ENCODE data around the gene CYTH1. TPM values are rescaled to one million over a fixed set of nuclear protein-coding genes. Genes with fewer than 3 reads are reported as not detected.

The CYTH1 gene
- polyA plus RNA-seq, 1 experiment = 13.7 TPM

DNA sequence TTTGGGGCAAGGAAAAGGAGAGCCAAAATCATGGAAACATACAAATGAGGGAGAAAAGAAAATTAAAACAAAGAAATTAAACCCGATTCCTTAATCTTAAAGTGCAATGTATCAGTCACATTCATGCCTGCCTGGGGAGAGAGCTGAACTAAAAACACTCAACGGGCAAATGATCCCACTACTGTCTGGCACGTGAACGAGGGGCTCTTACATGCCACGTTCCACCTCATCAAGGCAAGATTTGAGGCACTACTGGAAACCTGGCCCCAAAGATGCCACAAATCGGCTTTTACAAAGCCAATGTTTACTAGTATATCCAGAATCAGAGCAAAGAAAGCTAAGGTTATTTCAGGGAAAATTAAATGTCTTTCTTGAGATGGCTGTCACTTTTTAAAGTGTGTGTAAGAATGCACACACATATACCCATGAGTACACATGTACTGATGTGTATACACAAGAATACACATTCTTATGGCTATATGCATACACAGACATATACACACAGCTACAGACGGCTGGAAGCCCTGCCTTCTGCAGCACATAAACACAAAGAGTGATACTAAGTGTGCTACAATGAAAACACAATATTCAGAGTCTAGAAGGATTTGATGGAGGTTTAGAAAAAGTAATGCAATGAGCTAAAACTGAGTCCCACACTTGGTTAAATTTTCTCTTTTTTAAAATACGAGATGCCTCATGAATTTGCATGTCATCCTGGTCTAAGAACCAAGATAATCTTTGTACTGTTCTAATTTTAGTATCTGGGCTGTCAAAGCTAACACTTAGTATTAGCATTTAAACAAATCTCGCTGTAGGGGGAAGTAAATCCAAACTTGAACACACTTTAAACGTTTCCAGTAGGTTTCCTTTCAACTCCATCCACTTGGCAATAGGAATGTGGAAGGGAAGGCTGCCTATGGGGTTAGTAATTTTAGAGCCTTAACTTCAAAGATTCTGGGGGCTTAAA is 85.8 kb downstream of the CYTH1 start:
- Histone ChIP-seq H3K27ac (ENCODE audit: low read depth, low read length) (no peak overlapping the region), H3K27me3 (ENCODE audit: control insufficient read depth, insufficient read depth, low read length) (no peaks in the 10 kb centered on the region), H3K9me3 (ENCODE audit: control insufficient read depth, insufficient read depth, low read length) (no peaks in the 10 kb centered on the region; the same call in 1 of the 2 replicates), H3K4me3 (ENCODE audit: low read depth, low read length) (no peak overlapping the region)
- ChIA-PET POLR2A (no interaction called here), CTCF (no interaction called here)
- TF ChIP-seq, protein P1, sequence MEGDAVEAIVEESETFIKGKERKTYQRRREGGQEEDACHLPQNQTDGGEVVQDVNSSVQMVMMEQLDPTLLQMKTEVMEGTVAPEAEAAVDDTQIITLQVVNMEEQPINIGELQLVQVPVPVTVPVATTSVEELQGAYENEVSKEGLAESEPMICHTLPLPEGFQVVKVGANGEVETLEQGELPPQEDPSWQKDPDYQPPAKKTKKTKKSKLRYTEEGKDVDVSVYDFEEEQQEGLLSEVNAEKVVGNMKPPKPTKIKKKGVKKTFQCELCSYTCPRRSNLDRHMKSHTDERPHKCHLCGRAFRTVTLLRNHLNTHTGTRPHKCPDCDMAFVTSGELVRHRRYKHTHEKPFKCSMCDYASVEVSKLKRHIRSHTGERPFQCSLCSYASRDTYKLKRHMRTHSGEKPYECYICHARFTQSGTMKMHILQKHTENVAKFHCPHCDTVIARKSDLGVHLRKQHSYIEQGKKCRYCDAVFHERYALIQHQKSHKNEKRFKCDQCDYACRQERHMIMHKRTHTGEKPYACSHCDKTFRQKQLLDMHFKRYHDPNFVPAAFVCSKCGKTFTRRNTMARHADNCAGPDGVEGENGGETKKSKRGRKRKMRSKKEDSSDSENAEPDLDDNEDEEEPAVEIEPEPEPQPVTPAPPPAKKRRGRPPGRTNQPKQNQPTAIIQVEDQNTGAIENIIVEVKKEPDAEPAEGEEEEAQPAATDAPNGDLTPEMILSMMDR (IDR thresholded peaks at IDR 0.05; ENCODE audit: low read depth, low read length) = no peak
- DNase-seq (ENCODE audit: low read depth, low spot score) = no peak

GRCh38 chr17:78694805-78695531 is 87.1 kb downstream of the CYTH1 start:
- CTCF ChIA-PET = no interaction called here
- Histone ChIP-seq H3K27ac (ENCODE audit: low read depth, low read length) (no peak overlapping the region), H3K27me3 (ENCODE audit: control insufficient read depth, insufficient read depth, low read length) (no peaks in the 10 kb centered on the region), H3K9me3 (ENCODE audit: control insufficient read depth, insufficient read depth, low read length) (no peaks in the 10 kb centered on the region; the same call in 1 of the 2 replicates), H3K4me3 (ENCODE audit: low read depth, low read length) (no peak overlapping the region)
- POLR2A ChIA-PET = no interaction called here
- TF ChIP-seq, protein P1 (IDR thresholded peaks at IDR 0.05; ENCODE audit: low read depth, low read length) = no peak
- no peak for DNase-seq (ENCODE audit: low read depth, low spot score)

GRCh38 chr17:78693346-78694083 is 88.6 kb downstream of the CYTH1 start:
- TF ChIP-seq, protein P1 (IDR thresholded peaks at IDR 0.05; ENCODE audit: low read depth, low read length) = no peak
- ChIA-PET CTCF (no interaction called here), POLR2A (no interaction called here)
- Histone ChIP-seq H3K27me3 (ENCODE audit: control insufficient read depth, insufficient read depth, low read length) (no peaks in the 10 kb centered on the region), H3K4me3 (ENCODE audit: low read depth, low read length) (no peak overlapping the region), H3K27ac (ENCODE audit: low read depth, low read length) (no peak overlapping the region), H3K9me3 (ENCODE audit: control insufficient read depth, insufficient read depth, low read length) (no peaks in the 10 kb centered on the region; the same call in 1 of the 2 replicates)
- DNase-seq (ENCODE audit: low read depth, low spot score) = no peak

DNA sequence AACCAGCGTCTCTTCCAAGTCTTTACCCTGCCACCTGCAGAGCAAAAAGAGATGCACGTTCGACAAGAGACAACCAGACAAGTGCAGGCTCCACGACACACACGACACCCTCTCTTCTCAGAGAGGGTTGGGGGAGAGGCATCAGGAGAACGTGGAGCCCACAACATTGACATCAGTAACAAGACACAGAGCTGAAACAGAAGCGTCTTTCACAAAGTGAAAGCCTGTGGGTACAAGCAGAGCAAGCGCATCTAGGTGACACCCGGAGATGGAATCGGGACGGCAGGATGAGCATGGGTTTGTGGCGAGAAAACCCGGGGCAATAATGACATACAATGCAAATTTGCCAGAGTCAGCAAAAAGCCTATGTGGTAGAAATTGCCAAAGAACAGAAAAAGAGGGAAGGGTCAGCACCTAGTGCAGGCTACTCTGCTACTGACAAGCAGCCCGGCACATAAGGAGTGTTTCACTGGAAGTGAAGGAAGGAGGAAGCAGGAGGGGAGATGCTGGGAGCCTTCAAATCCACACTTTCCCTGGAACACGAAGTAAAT is 89.5 kb downstream of the CYTH1 start:
- Histone ChIP-seq H3K9me3 (ENCODE audit: control insufficient read depth, insufficient read depth, low read length) (no peaks in the 10 kb centered on the region; the same call in 1 of the 2 replicates), H3K27ac (ENCODE audit: low read depth, low read length) (no peak overlapping the region), H3K27me3 (ENCODE audit: control insufficient read depth, insufficient read depth, low read length) (no peaks in the 10 kb centered on the region), H3K4me3 (ENCODE audit: low read depth, low read length) (no peak overlapping the region)
- DNase-seq (ENCODE audit: low read depth, low spot score) = no peak
- POLR2A ChIA-PET = no interaction called here
- CTCF ChIA-PET = no interaction called here
- TF ChIP-seq, protein P1 (IDR thresholded peaks at IDR 0.05; ENCODE audit: low read depth, low read length) = no peak
